Measurements from ENCODE around the gene PTPRA. TPM values are rescaled to one million over a fixed set of nuclear protein-coding genes. Genes with fewer than 3 reads are reported as not detected.
"Not testable (repeated sequence)": the region's sequence is repeated elsewhere in the genome, so short reads cannot be mapped to it uniquely, and the experiment has no call there.

The PTPRA gene
- polyA plus RNA-seq, 4 donors, result 7.4 to 48.1 (median 18.2) TPM

DNA sequence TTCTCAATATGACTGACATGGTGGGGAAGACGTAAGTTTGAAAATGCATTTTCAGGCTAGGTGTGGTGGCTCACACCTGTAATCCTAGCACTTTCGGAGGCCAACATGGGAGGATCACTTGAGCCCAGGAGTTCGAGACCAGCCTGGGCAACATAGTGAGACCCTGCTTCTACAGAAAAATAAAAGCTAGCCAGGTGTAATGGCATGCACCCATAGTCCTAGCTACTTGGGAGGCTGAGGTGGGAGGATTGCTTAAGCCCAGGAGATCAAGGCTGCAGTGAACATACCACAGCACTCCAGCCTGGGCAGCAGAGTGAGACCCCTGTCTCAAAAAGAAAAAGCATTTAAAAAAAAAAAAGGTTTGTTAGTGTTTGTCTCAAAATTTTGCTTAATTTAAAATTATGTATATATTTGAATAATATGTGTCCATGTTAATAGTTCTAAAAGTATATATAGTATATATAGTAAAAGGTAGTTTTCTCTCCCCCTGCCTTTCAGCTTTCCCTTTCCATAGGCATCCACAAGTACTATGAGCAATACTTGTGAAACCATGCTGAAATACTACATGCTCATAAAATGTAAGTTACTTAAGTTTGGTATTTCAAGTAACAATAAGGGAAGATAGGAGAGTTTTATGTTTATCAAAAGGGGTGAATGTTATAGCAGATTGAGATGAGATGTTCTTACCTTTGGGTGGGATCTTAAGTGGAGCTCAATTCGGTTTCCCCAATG is 15.1 kb downstream of the PTPRA start:
- Histone ChIP-seq H3K4me3 (ENCODE audit: low read depth in 1 of 3, low read length in 3 of 3) (no peak overlapping the region), H3K9me3 (ENCODE audit: control insufficient read depth in 2 of 2, insufficient read depth in 1 of 2, low read depth in 1 of 2, low read length in 1 of 2) (no peaks in the 10 kb centered on the region), H3K36me3 (ENCODE audit: control insufficient read depth in 3 of 3, insufficient read depth in 2 of 3, low read depth in 1 of 3, low read length in 3 of 3) (no peaks in the 10 kb centered on the region), H3K4me1 (ENCODE audit: control insufficient read depth in 3 of 3, insufficient read depth in 2 of 3, low read depth in 1 of 3, low read length in 2 of 3) (peaks cover 3 to 5% (median 3%) of the 10 kb centered on the region in 3 donors), H3K27me3 (ENCODE audit: control insufficient read depth in 3 of 3, insufficient read depth in 3 of 3, low read length in 3 of 3) (no peaks in the 10 kb centered on the region), H3K27ac (ENCODE audit: low read depth in 1 of 3, low read length in 2 of 3) (no peak overlapping the region)
- DNase-seq (no peak), FAIRE-seq (no peak)
- 88 to 94% (median 92%) methylated on average over 4 of the region's 4 CpGs for WGBS, 3 donors

DNA sequence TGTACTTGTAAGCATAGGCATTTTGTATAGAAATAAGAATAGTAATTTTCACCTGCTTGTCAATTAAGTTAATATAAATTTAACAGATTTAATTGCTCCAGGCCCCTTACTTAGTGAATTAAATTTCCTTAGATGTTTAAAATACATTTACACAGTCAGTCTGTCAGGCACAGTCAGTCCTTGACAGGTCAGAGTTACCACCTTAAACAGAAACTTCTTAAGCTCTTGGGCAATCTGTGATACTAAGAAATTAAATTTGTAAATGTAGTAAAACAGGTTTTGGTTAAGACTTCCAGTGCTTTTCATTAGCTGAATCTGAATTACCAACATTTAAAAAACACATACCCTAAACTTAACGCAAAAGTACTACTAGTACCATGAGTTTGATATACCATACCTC is 15.9 kb downstream of the PTPRA start:
- DNase-seq (no peak), FAIRE-seq (no peak)
- H3K4me1 ChIP-seq (ENCODE audit: control insufficient read depth in 3 of 3, insufficient read depth in 2 of 3, low read depth in 1 of 3, low read length in 2 of 3), result peaks cover 3 to 5% (median 3%) of the 10 kb centered on the region in 3 donors
- H3K4me3 ChIP-seq (ENCODE audit: low read depth in 1 of 3, low read length in 3 of 3), result no peak overlapping the region
- H3K9me3 ChIP-seq (ENCODE audit: control insufficient read depth in 2 of 2, insufficient read depth in 1 of 2, low read depth in 1 of 2, low read length in 1 of 2), result no peaks in the 10 kb centered on the region
- H3K27me3 ChIP-seq (ENCODE audit: control insufficient read depth in 3 of 3, insufficient read depth in 3 of 3, low read length in 3 of 3), result no peaks in the 10 kb centered on the region
- H3K36me3 ChIP-seq (ENCODE audit: control insufficient read depth in 3 of 3, insufficient read depth in 2 of 3, low read depth in 1 of 3, low read length in 3 of 3), result no peaks in the 10 kb centered on the region
- 53 to 94% (median 89%) methylated on average over 1 of the region's 1 CpG for WGBS, 3 donors
- H3K27ac ChIP-seq (ENCODE audit: low read depth in 1 of 3, low read length in 2 of 3), result no peak overlapping the region

DNA sequence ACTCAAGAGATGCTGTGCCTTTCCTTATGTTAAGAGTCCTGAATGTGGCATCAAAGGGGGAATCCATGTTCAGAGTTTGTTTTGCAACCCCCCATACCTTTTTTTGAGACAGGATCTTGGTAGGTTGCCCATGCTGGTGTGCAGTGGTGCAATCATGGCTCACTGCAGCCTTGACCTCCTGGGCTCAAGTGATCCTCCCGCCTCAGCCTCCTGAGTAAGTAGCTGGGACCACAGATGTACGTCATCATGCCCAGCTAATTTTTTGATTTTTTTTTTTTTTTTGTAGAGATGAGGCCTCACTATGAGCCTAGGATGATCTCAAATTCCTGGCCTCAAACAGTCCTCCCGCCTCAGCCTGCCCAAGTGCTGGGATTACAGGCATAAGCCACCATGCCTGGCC is 16.5 kb downstream of the PTPRA start:
- H3K4me1 ChIP-seq (ENCODE audit: control insufficient read depth in 3 of 3, insufficient read depth in 2 of 3, low read depth in 1 of 3, low read length in 2 of 3), result peaks cover 3 to 5% (median 3%) of the 10 kb centered on the region in 3 donors
- FAIRE-seq, result no peak
- H3K4me3 ChIP-seq (ENCODE audit: low read depth in 1 of 3, low read length in 3 of 3), result no peak overlapping the region
- no peaks in the 10 kb centered on the region for H3K27me3 ChIP-seq (ENCODE audit: control insufficient read depth in 3 of 3, insufficient read depth in 3 of 3, low read length in 3 of 3)
- no peak overlapping the region for H3K27ac ChIP-seq (ENCODE audit: low read depth in 1 of 3, low read length in 2 of 3)
- no peaks in the 10 kb centered on the region for H3K9me3 ChIP-seq (ENCODE audit: control insufficient read depth in 2 of 2, insufficient read depth in 1 of 2, low read depth in 1 of 2, low read length in 1 of 2)
- 92 to 100% (median 94%) methylated on average over 3 of the region's 3 CpGs for WGBS, 3 donors
- no peak for DNase-seq
- H3K36me3 ChIP-seq (ENCODE audit: control insufficient read depth in 3 of 3, insufficient read depth in 2 of 3, low read depth in 1 of 3, low read length in 3 of 3), result no peaks in the 10 kb centered on the region

DNA sequence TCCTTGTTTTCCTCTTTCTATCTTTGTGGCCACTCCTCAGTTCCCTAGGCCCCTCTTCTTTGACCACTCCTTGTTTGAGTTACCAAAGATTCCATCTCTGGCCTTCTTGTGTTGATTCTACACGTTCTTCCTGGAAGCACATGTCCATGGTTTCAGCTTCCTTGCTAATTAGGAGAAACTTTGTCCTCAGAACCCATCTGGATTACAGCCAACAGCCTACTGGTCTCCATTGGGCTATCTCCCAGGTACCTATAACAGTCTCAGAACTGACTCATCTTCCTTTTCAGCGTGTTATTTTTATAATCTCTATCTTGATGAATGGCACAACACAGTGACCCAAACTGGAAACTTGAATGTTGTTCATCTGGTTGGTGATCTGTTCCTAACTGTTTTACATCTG is 17.5 kb downstream of the PTPRA start:
- no peak overlapping the region for H3K27ac ChIP-seq (ENCODE audit: low read depth in 1 of 3, low read length in 2 of 3)
- peaks cover 0 to 8% of the 10 kb centered on the region in 2 donors for H3K9me3 ChIP-seq (ENCODE audit: control insufficient read depth in 2 of 2, insufficient read depth in 1 of 2, low read depth in 1 of 2, low read length in 1 of 2)
- peaks cover 0 to 3% (median 0%) of the 10 kb centered on the region in 3 donors for H3K36me3 ChIP-seq (ENCODE audit: control insufficient read depth in 3 of 3, insufficient read depth in 2 of 3, low read depth in 1 of 3, low read length in 3 of 3)
- peaks cover 3 to 5% (median 3%) of the 10 kb centered on the region in 3 donors for H3K4me1 ChIP-seq (ENCODE audit: control insufficient read depth in 3 of 3, insufficient read depth in 2 of 3, low read depth in 1 of 3, low read length in 2 of 3)
- H3K27me3 ChIP-seq (ENCODE audit: control insufficient read depth in 3 of 3, insufficient read depth in 3 of 3, low read length in 3 of 3), result no peaks in the 10 kb centered on the region
- DNase-seq (peak; percentile 14 to 19), FAIRE-seq (no peak)
- H3K4me3 ChIP-seq (ENCODE audit: low read depth in 1 of 3, low read length in 3 of 3), result no peak overlapping the region
- 30 to 44% (median 31%) methylated on average over 2 of the region's 2 CpGs for WGBS, 3 donors

DNA sequence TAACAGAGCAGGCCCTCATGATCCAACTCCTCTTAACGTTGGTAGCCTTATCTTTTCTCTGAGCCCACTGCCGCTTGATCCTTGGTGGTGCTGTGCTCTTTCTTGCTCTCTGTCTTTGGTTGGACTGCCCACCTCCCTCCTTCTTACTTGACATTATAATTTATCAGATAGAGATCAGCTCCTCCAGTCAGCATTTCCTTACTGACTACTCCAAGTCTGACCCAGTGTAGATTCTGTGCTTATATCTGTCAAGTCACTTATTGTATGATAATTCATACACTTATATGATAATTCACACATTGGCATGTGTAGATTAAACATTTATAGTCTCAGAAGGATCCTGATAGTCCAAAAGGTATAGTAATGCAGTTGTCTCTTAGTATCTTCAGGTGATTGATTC is 18.1 kb downstream of the PTPRA start:
- peaks cover 3 to 5% (median 3%) of the 10 kb centered on the region in 3 donors for H3K4me1 ChIP-seq (ENCODE audit: control insufficient read depth in 3 of 3, insufficient read depth in 2 of 3, low read depth in 1 of 3, low read length in 2 of 3)
- no peak overlapping the region for H3K27ac ChIP-seq (ENCODE audit: low read depth in 1 of 3, low read length in 2 of 3)
- no peak for FAIRE-seq
- no peaks in the 10 kb centered on the region for H3K27me3 ChIP-seq (ENCODE audit: control insufficient read depth in 3 of 3, insufficient read depth in 3 of 3, low read length in 3 of 3)
- DNase-seq, result no peak
- H3K4me3 ChIP-seq (ENCODE audit: low read depth in 1 of 3, low read length in 3 of 3), result no peak overlapping the region
- peaks cover 0 to 3% (median 0%) of the 10 kb centered on the region in 3 donors for H3K36me3 ChIP-seq (ENCODE audit: control insufficient read depth in 3 of 3, insufficient read depth in 2 of 3, low read depth in 1 of 3, low read length in 3 of 3)
- H3K9me3 ChIP-seq (ENCODE audit: control insufficient read depth in 2 of 2, insufficient read depth in 1 of 2, low read depth in 1 of 2, low read length in 1 of 2), result peaks cover 0 to 8% of the 10 kb centered on the region in 2 donors
- 83 to 93% (median 84%) methylated on average over 2 of the region's 2 CpGs for WGBS, 3 donors

DNA sequence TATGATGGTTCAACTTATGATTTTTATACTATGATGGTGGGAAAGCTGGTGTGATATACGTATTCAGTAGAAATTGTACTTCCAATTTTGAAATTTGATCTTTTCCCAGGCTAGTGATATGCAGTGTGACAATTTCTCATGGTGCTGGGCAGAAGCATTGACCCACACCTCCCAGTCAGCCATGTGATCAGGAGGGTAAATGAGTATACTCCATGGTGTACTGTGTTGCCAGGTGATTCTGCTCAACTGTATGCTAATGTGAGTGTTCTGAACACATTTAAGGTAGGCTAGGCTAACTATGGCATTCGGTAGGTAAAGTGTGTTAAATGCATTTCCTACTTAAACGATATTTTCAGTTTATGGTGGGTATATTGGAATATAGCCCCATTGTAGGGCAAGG is 19.1 kb downstream of the PTPRA start:
- H3K4me1 ChIP-seq (ENCODE audit: control insufficient read depth in 3 of 3, insufficient read depth in 2 of 3, low read depth in 1 of 3, low read length in 2 of 3), result peaks cover 3 to 5% (median 3%) of the 10 kb centered on the region in 3 donors
- WGBS, 3 donors, result 77 to 91% (median 87%) methylated on average over 3 of the region's 3 CpGs
- FAIRE-seq, result no peak
- H3K27me3 ChIP-seq (ENCODE audit: control insufficient read depth in 3 of 3, insufficient read depth in 3 of 3, low read length in 3 of 3), result no peaks in the 10 kb centered on the region
- DNase-seq, result peak in 1 of 2 donors; percentile 23
- H3K27ac ChIP-seq (ENCODE audit: low read depth in 1 of 3, low read length in 2 of 3), result no peak overlapping the region
- H3K9me3 ChIP-seq (ENCODE audit: control insufficient read depth in 2 of 2, insufficient read depth in 1 of 2, low read depth in 1 of 2, low read length in 1 of 2), result peaks cover 0 to 8% of the 10 kb centered on the region in 2 donors
- H3K36me3 ChIP-seq (ENCODE audit: control insufficient read depth in 3 of 3, insufficient read depth in 2 of 3, low read depth in 1 of 3, low read length in 3 of 3), result peaks cover 0 to 3% (median 0%) of the 10 kb centered on the region in 3 donors
- H3K4me3 ChIP-seq (ENCODE audit: low read depth in 1 of 3, low read length in 3 of 3), result no peak overlapping the region

DNA sequence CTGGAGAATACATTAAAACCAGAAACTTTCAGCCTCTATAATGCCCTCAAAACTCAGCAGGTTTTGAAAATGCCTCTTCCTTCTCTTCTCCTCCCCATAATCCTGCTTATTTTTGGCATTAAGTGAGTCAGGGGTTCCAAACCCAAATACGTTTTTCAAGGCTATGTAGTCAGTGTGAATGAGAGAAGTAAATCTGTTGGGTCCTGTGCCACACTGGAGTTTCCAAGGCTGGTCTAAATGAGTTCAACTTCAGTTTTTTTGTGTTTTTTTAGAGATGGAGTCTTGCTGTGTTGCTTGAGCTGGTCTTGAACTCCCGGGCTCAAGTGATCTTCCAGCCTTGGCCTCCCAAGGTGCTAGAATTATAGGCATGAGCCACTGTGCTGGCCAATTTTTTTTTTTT is 20.9 kb downstream of the PTPRA start:
- DNase-seq, result no peak
- Histone ChIP-seq H3K4me3 (ENCODE audit: low read depth in 1 of 3, low read length in 3 of 3) (no peak overlapping the region), H3K4me1 (ENCODE audit: control insufficient read depth in 3 of 3, insufficient read depth in 2 of 3, low read depth in 1 of 3, low read length in 2 of 3) (peaks cover 3 to 5% (median 3%) of the 10 kb centered on the region in 3 donors), H3K36me3 (ENCODE audit: control insufficient read depth in 3 of 3, insufficient read depth in 2 of 3, low read depth in 1 of 3, low read length in 3 of 3) (peaks cover 0 to 3% (median 0%) of the 10 kb centered on the region in 3 donors), H3K27me3 (ENCODE audit: control insufficient read depth in 3 of 3, insufficient read depth in 3 of 3, low read length in 3 of 3) (no peaks in the 10 kb centered on the region), H3K27ac (ENCODE audit: low read depth in 1 of 3, low read length in 2 of 3) (no peak overlapping the region), H3K9me3 (ENCODE audit: control insufficient read depth in 2 of 2, insufficient read depth in 1 of 2, low read depth in 1 of 2, low read length in 1 of 2) (peaks cover 0 to 8% of the 10 kb centered on the region in 2 donors)
- WGBS, 3 donors, result 91 to 95% (median 92%) methylated on average over 2 of the region's 2 CpGs
- FAIRE-seq, result no peak

DNA sequence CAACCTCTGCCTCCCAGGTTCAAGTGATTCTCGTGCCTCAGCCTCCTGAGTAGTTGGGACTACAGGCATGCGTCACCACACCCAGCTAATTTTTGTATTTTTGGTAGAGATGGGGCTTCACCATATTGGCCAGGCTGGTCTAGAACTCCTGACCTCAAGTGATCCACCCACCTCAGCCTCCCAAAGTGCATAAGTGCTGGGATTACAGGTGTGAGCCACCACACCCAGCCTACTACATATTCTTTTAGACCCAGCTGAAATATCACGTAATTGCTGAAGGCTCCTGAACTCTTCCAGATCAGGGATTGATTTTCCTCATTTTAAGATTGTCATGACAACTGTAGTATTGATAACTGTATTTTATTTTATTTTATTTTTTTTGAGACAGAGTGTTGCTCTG is 21.9 kb downstream of the PTPRA start:
- not testable (repeated sequence) for H3K27me3 ChIP-seq (ENCODE audit: control insufficient read depth in 3 of 3, insufficient read depth in 3 of 3, low read length in 3 of 3); DNase-seq; H3K4me1 ChIP-seq (ENCODE audit: control insufficient read depth in 3 of 3, insufficient read depth in 2 of 3, low read depth in 1 of 3, low read length in 2 of 3); FAIRE-seq; H3K9me3 ChIP-seq (ENCODE audit: control insufficient read depth in 2 of 2, insufficient read depth in 1 of 2, low read depth in 1 of 2, low read length in 1 of 2); H3K36me3 ChIP-seq (ENCODE audit: control insufficient read depth in 3 of 3, insufficient read depth in 2 of 3, low read depth in 1 of 3, low read length in 3 of 3); H3K27ac ChIP-seq (ENCODE audit: low read depth in 1 of 3, low read length in 2 of 3); H3K4me3 ChIP-seq (ENCODE audit: low read depth in 1 of 3, low read length in 3 of 3)
- WGBS, 3 donors, result 94 to 97% (median 95%) methylated on average over 3 of the region's 3 CpGs

Data from small intestine (tissue), 7 donors.